ENCODE data around the gene TMEM131L.
"Not testable (repeated sequence)": the region's sequence is repeated elsewhere in the genome, so short reads cannot be mapped to it uniquely, and the experiment has no call there.

TMEM131L gene

DNA sequence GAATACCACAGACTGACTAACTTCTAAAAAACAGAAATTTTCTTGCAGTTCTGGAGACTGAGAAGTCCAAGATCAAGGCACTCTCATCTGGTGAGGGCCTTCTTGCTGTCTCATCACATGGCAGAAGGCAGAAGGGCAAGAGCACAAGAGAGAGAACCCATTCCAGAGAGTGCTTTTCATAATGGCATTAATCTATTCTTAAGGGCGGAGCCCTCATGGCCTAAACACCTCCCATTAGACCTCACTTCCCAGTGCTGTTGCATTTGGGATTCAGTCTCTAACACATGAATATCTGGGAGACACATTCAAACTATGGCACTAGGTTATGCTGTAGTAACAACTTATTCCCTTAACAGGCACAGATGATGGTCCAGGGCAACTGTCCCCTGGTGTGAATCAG lies 180.8 kb downstream of the TMEM131L start:
- H3K27ac Mint-ChIP-seq, result no peak overlapping the region
- no peaks in the 10 kb centered on the region for H3K27me3 Mint-ChIP-seq
- H3K4me3 Mint-ChIP-seq, result no peak overlapping the region
- H3K36me3 Mint-ChIP-seq, result no peaks in the 10 kb centered on the region
- no peaks in the 10 kb centered on the region for H3K9me3 Mint-ChIP-seq
- no peak for ATAC-seq
- peaks cover 16% of the 10 kb centered on the region for H3K4me1 Mint-ChIP-seq

GRCh38 chr4:153647975-153648374 lies 181.8 kb downstream of the TMEM131L start:
- Mint-ChIP-seq H3K27me3 (no peaks in the 10 kb centered on the region), H3K9me3 (no peaks in the 10 kb centered on the region), H3K36me3 (no peaks in the 10 kb centered on the region), H3K27ac (no peak overlapping the region), H3K4me1 (peaks cover 15% of the 10 kb centered on the region), H3K4me3 (no peak overlapping the region)
- ATAC-seq, result no peak

- Mint-ChIP-seq H3K27ac (no peak overlapping the region), H3K4me1 (peaks cover 15% of the 10 kb centered on the region)
- no peak for ATAC-seq
Measured at GRCh38 chr4:153649572-153649991, 183.4 kb downstream of the TMEM131L start.

GRCh38 chr4:153651116-153651515 lies 185.0 kb downstream of the TMEM131L start:
- no peaks in the 10 kb centered on the region for H3K36me3 Mint-ChIP-seq
- no peak for ATAC-seq
- no peak overlapping the region for H3K4me3 Mint-ChIP-seq
- peaks cover 15% of the 10 kb centered on the region for H3K4me1 Mint-ChIP-seq
- peak overlapping the region; percentile 19 for H3K27ac Mint-ChIP-seq
- H3K9me3 Mint-ChIP-seq, result no peaks in the 10 kb centered on the region
- peaks cover 12% of the 10 kb centered on the region for H3K27me3 Mint-ChIP-seq

More at GRCh38 chr4:153649572-153649991, 183.4 kb downstream of the TMEM131L start:
- Mint-ChIP-seq H3K36me3 (no peaks in the 10 kb centered on the region), H3K9me3 (no peaks in the 10 kb centered on the region), H3K27me3 (peaks cover under 1% of the 10 kb centered on the region), H3K4me3 (no peak overlapping the region)

- no peaks in the 10 kb centered on the region for H3K9me3 Mint-ChIP-seq
- H3K27me3 Mint-ChIP-seq, result peaks cover 16% of the 10 kb centered on the region
- H3K4me3 Mint-ChIP-seq, result no peak overlapping the region
Measured at GRCh38 chr4:153651587-153651986, 185.4 kb downstream of the TMEM131L start.

GRCh38 chr4:153652051-153652784 lies 186.1 kb downstream of the TMEM131L start:
- ATAC-seq, result no peak
- Mint-ChIP-seq H3K9me3 (no peaks in the 10 kb centered on the region), H3K4me1 (peaks cover 15% of the 10 kb centered on the region), H3K27ac (no peak overlapping the region), H3K27me3 (peaks cover 19% of the 10 kb centered on the region), H3K4me3 (no peak overlapping the region), H3K36me3 (no peaks in the 10 kb centered on the region)

More at GRCh38 chr4:153651587-153651986, 185.4 kb downstream of the TMEM131L start:
- Mint-ChIP-seq H3K27ac (peak overlapping the region; percentile 19), H3K4me1 (peaks cover 15% of the 10 kb centered on the region), H3K36me3 (no peaks in the 10 kb centered on the region)
- ATAC-seq, result no peak

- Mint-ChIP-seq H3K4me3 (no peak overlapping the region), H3K36me3 (no peaks in the 10 kb centered on the region), H3K4me1 (peaks cover 10% of the 10 kb centered on the region), H3K27ac (no peak overlapping the region), H3K9me3 (no peaks in the 10 kb centered on the region), H3K27me3 (peaks cover 40% of the 10 kb centered on the region)
- ATAC-seq, result no peak
Measured at GRCh38 chr4:153655002-153655541, 188.9 kb downstream of the TMEM131L start.

DNA sequence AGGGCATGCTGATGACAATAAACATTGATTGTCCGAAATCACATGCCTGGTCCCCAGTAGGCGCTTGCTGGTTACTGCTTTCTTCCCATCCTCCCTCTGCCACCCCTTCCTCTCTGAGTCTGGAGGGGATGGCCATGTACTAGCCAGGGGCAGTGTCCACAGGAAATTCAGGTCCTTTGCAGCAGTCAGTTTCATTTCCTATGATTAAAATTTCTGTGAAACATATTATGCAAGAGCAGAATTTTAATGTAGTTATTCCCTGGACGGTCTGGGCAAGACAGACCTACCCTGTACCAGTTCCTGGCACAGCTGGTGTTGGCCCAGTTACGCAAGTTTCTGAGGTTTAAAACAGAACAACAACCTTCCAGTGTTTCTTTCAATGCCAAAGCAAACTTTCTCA lies 189.8 kb downstream of the TMEM131L start:
- Mint-ChIP-seq H3K27me3 (peaks cover 40% of the 10 kb centered on the region), H3K4me3 (no peak overlapping the region), H3K36me3 (no peaks in the 10 kb centered on the region), H3K4me1 (peaks cover 10% of the 10 kb centered on the region), H3K27ac (no peak overlapping the region), H3K9me3 (no peaks in the 10 kb centered on the region)
- no peak for ATAC-seq

- Mint-ChIP-seq H3K4me1 (no peaks in the 10 kb centered on the region), H3K27ac (no peak overlapping the region), H3K27me3 (peaks cover 26% of the 10 kb centered on the region), H3K36me3 (no peaks in the 10 kb centered on the region), H3K9me3 (peaks cover 14% of the 10 kb centered on the region), H3K4me3 (no peak overlapping the region)
- no peak for ATAC-seq
Measured at GRCh38 chr4:153661215-153661822, 195.2 kb downstream of the TMEM131L start.

DNA sequence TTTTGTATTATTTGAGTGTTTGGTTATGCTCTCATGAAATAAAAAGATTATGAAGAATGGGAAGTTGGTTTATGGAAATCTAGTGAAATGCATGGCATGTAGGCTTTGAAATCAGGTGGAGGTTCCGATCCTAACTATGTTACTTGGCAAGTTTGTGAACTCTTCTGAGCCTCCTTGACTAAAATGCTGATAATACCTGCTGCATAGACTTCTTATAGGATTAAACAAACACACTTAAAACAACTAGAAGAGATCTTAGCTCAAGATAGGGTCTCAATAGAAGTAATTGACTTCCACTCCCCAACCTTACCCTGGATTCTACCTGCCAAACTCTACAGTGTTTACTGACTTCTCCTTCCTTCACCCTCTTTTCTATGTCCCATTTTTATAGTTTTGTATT lies 195.7 kb downstream of the TMEM131L start:
- Mint-ChIP-seq H3K27me3 (peaks cover 21% of the 10 kb centered on the region), H3K4me3 (no peak overlapping the region), H3K9me3 (peaks cover 14% of the 10 kb centered on the region), H3K4me1 (no peaks in the 10 kb centered on the region), H3K27ac (no peak overlapping the region), H3K36me3 (no peaks in the 10 kb centered on the region)
- ATAC-seq, result no peak

DNA sequence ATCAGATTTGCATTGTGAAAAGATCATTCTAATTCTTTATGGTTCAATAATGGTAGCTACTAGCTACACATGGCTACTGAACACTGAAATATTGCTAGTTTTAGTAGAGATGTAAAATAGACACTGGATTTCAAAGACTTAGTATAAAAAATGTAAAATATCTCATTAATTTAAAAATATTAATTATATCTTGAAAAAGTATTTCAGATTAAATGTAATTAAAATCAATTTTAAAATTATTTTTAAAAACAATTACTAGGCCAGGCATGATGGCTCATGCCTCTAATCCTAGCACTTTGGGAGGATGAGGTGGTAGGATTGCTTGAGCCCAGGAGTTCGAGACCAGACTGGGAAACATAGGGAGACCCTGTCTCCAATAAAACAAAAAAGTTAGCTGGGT lies 197.5 kb downstream of the TMEM131L start:
- H3K27ac Mint-ChIP-seq, result no peak overlapping the region
- H3K4me3 Mint-ChIP-seq, result no peak overlapping the region
- H3K36me3 Mint-ChIP-seq, result no peaks in the 10 kb centered on the region
- H3K9me3 Mint-ChIP-seq, result peaks cover 14% of the 10 kb centered on the region
- no peak for ATAC-seq
- H3K27me3 Mint-ChIP-seq, result peaks cover 8% of the 10 kb centered on the region
- no peaks in the 10 kb centered on the region for H3K4me1 Mint-ChIP-seq

DNA sequence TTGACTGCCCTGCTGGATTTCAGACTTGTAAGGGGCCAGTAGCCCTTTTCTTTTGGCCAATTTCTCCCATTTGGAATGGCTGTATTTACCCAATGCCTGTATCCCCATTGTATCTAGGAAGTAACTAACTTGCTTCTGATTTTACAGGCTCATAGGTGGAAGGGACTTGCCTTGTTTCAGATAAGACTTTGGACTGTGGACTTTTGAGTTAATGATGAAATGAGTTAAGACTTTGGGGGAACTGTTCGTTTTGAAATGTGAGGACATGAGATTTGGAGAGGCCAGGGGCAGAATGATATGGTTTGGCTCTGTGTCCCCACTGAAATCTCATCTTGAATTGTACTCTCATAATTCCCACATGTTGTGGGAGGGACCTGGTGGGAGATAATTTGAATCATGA lies 200.3 kb downstream of the TMEM131L start:
- peaks cover 16% of the 10 kb centered on the region for H3K9me3 Mint-ChIP-seq
- not testable (repeated sequence) for H3K27ac Mint-ChIP-seq, H3K4me3 Mint-ChIP-seq, H3K4me1 Mint-ChIP-seq, H3K36me3 Mint-ChIP-seq, ATAC-seq, H3K27me3 Mint-ChIP-seq

GRCh38 chr4:153668647-153669046 lies 202.5 kb downstream of the TMEM131L start:
- Mint-ChIP-seq H3K27ac (no peak overlapping the region), H3K4me3 (no peak overlapping the region), H3K27me3 (peaks cover 8% of the 10 kb centered on the region), H3K36me3 (no peaks in the 10 kb centered on the region), H3K4me1 (no peaks in the 10 kb centered on the region), H3K9me3 (peaks cover 5% of the 10 kb centered on the region)
- ATAC-seq, result no peak

DNA sequence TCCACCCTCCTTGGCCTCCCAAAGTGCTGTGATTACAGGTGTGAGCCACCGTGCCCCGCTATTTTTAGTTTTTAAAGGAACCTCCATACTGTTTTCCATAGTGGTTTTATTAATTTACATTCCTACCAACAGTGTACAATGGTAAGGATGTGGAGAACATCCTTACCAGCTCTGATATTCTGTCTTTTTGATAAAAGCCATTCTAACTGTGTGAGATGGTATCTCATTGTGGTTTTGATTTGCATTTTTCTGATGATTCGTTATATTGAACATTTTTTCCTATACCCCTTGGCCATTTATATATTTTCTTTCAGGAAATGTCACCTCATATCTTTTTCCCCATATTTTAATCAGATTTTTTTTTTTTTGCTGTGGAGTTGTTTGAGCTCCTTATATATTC lies 203.7 kb downstream of the TMEM131L start:
- ATAC-seq, result no peak
- no peaks in the 10 kb centered on the region for H3K4me1 Mint-ChIP-seq
- H3K27me3 Mint-ChIP-seq, result peaks cover 19% of the 10 kb centered on the region
- no peak overlapping the region for H3K27ac Mint-ChIP-seq
- peaks cover 13% of the 10 kb centered on the region for H3K9me3 Mint-ChIP-seq
- peaks cover 4% of the 10 kb centered on the region for H3K36me3 Mint-ChIP-seq
- no peak overlapping the region for H3K4me3 Mint-ChIP-seq

DNA sequence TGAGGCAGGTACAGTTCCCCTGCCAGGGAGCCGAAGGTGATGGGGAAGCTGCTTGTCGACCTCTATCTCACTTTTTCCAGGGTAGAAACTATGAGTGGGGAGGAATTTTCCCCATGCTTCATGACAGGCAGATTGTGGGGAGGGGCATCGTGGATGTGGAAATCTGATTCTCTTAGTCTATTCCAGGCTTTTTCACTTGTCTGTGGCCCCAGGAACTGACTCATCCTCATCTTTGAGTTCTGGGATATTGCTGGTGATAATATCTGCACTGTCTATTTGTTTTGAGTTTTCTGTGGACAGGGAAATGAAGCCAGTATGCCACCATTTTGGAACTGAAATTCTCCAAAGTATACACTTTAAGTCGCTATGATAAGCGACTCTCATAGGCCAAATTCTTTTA lies 210.3 kb downstream of the TMEM131L start:
- peaks cover 12% of the 10 kb centered on the region for H3K36me3 Mint-ChIP-seq
- no peak for ATAC-seq
- H3K9me3 Mint-ChIP-seq, result peaks cover 27% of the 10 kb centered on the region
- H3K4me3 Mint-ChIP-seq, result no peak overlapping the region
- peaks cover 23% of the 10 kb centered on the region for H3K27me3 Mint-ChIP-seq
- no peak overlapping the region for H3K27ac Mint-ChIP-seq
- no peaks in the 10 kb centered on the region for H3K4me1 Mint-ChIP-seq

DNA sequence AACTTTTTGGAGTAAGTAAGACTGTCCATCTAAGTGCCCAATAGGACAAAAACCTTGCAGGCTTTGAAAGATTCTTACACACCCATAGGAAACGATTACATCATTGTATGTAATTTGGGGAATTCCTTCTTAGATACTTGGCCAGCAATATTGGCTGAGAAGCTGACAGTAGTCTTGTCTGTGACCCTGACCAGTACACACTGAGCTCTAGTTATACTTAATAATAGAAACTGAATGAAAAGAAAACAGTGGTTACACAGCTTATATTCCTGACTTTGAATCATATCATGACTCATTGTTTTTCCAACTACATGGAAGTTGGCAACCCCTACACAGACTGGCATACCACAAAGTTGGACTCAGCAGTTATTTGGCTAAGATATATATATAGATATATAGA lies 210.8 kb downstream of the TMEM131L start:
- Mint-ChIP-seq H3K4me1 (no peaks in the 10 kb centered on the region), H3K36me3 (peaks cover 12% of the 10 kb centered on the region), H3K4me3 (no peak overlapping the region), H3K9me3 (peaks cover 27% of the 10 kb centered on the region), H3K27me3 (peaks cover 19% of the 10 kb centered on the region), H3K27ac (no peak overlapping the region)
- ATAC-seq, result no peak
